ENCODE data around the gene PRKAB1. TPM values are rescaled to one million over a fixed set of nuclear protein-coding genes. Genes with fewer than 3 reads are reported as not detected.

The PRKAB1 gene
- total and polyA plus RNA-seq, 9 of the 15 experiments (the other 6 are each of a cell fraction or from before 2014, with no cell fraction given), result 32.6 to 94.2 (median 63.8) TPM

- TF ChIP-seq GTF2F1 (IDR thresholded peaks at IDR 0.05; ENCODE audit: low read depth, low read length) (no peak), MAFG (tag; conservative IDR thresholded peaks at IDR 0.05) (no peak), ZNF224 (CRISPR knock-in tag; IDR thresholded peaks at IDR 0.05) (no peak), ARID1B (IDR thresholded peaks at IDR 0.05) (peak; percentile 82), SMARCA5 (IDR thresholded peaks at IDR 0.05) (no peak), ZNF639 (CRISPR knock-in tag; conservative IDR thresholded peaks at IDR 0.05 in 1 of 2, IDR thresholded peaks at IDR 0.05 in 1 of 2) (peak in 1 of 2 experiments; percentile 21; a peak in 1 of 4 replicates), ZNF431 (CRISPR knock-in tag; IDR thresholded peaks at IDR 0.05) (no peak), SIRT6 (IDR thresholded peaks at IDR 0.05; ENCODE audit: low read depth, low read length) (no peak), CBFA2T3 (IDR thresholded peaks at IDR 0.05) (peak; percentile 87), SMC3 (conservative IDR thresholded peaks at IDR 0.05; ENCODE audit: insufficient read depth, low read depth, low read length) (no peak), ZNF668 (CRISPR knock-in tag; IDR thresholded peaks at IDR 0.05) (no peak), CBFB (CRISPR knock-in tag; IDR thresholded peaks at IDR 0.05) (no peak), TAL1 (IDR thresholded peaks at IDR 0.05) (peak; percentile 63), FOXP4 (CRISPR knock-in tag; IDR thresholded peaks at IDR 0.05; ENCODE audit: borderline replicate concordance) (no peak), RUNX1 (IDR thresholded peaks at IDR 0.05; ENCODE audit: low read depth) (no peak), PHF20 (IDR thresholded peaks at IDR 0.05; ENCODE audit: partially characterized antibody) (no peak), ZHX1 (conservative IDR thresholded peaks at IDR 0.05; ENCODE audit: low read length) (no peak), ZC3H4 (CRISPR knock-in tag; IDR thresholded peaks at IDR 0.05; ENCODE audit: borderline replicate concordance) (no peak)
Observed at GRCh38 chr12:119672194-119672593, 4.3 kb downstream of the PRKAB1 start (continued).

All from K562 (cell line).